Keratinocyte (primary cell): ENCODE data around the gene SLC44A5.

ENCODE experiments used
- CTCF ChIP-seq, 3 experiments: IDR thresholded peaks in 1 of 3; conservative IDR thresholded peaks in 1 of 3; optimal IDR thresholded peaks in 1 of 3; 2 replicates in 2 of 3; 3 replicates in 1 of 3; pipeline versions ENCODE3 to v1.5.1; 2011; ENCODE audit warnings: low read length in 3 of 3, mild to moderate bottlenecking in 3 of 3, moderate library complexity in 2 of 3, control low read depth in 1 of 3, inconsistent platforms in 1 of 3; ENCODE audit not compliant: insufficient read depth in 2 of 3; ENCODE audit errors: extremely low read depth in 1 of 3
- EZH2 ChIP-seq: IDR thresholded peaks from one replicate; pipeline ENCODE4 v1.6.1; 2012; ENCODE audit warnings: inconsistent platforms, mild to moderate bottlenecking, low read length, moderate library complexity

- TF ChIP-seq CTCF (optimal IDR thresholded peaks at IDR 0.05 in 1 of 3, IDR thresholded peaks at IDR 0.05 in 1 of 3, conservative IDR thresholded peaks at IDR 0.05 in 1 of 3; ENCODE audit: extremely low read depth in 1 of 3, insufficient read depth in 2 of 3, low read length in 3 of 3) (no peak), EZH2 (no peak)
Observed at GRCh38 chr1:75317976-75318375, 292.9 kb downstream of the SLC44A5 start.
